Upper lobe of right lung (tissue), 1 donor: Measurements from ENCODE around the gene MGAT3. TPM values are rescaled to one million over a fixed set of nuclear protein-coding genes. Genes with fewer than 3 reads are reported as not detected.

Source experiments
- ATAC-seq: fragments of 200-7000 bp; cut with Tn5 transposase; one replicate; pipeline ENCODE4 v1.9.1; 2020; ENCODE audit warnings: mild to moderate bottlenecking, moderate library complexity
- DNase-seq: peaks from one replicate; pipeline ENCODE4 v3.0.0-alpha.2; 2020
- H3K27ac ChIP-seq: fragments of 200-600 bp; one replicate; pipeline ENCODE4 v1.8.0; 2022
- H3K27me3 ChIP-seq: fragments of 200-600 bp; one replicate; pipeline ENCODE4 v1.8.0; 2022; ENCODE audit warnings: mild to moderate bottlenecking
- H3K36me3 ChIP-seq: fragments of 200-600 bp; one replicate; pipeline ENCODE4 v1.8.0; 2022
- H3K4me1 ChIP-seq: fragments of 200-600 bp; one replicate; pipeline ENCODE4 v1.8.0; 2022
- H3K4me3 ChIP-seq: fragments of 200-600 bp; one replicate; pipeline ENCODE4 v1.8.0; 2022; ENCODE audit warnings: mild to moderate bottlenecking
- H3K9me3 ChIP-seq: fragments of 200-600 bp; one replicate; pipeline ENCODE4 v1.8.0; 2022
- CTCF ChIP-seq: fragments of 200-600 bp; IDR thresholded peaks from one replicate; pipeline ENCODE4 v1.8.0; 2022; ENCODE audit warnings: antibody characterized with exemption
- intact Hi-C: fragments of 100-400 bp; cut with DNase I; formaldehyde crosslinking; loops from one replicate; pipeline ENCODE4 v1.11.0; 2022
- total RNA-seq: library from RNA; stranded (reverse); fragmentation: NEBNext Ultra II Directional; extraction: Animal tissue kit (Norgen Biotek cat#: 25700); gene quantifications from one replicate; pipeline ENCODE4 v1.2.1, GENCODE V29; 2021
- donor health status: DM: no; HTN: yes; CAD: no; lungs with severe emphysema.

MGAT3 gene
- total RNA-seq, 1 donor from 2014 or later: 34.8 TPM

- no peaks in the 10 kb centered on the region for H3K27me3 ChIP-seq
- H3K27ac ChIP-seq: no peak overlapping the region
- H3K4me1 ChIP-seq: peaks cover 6% of the 10 kb centered on the region
- TF ChIP-seq CTCF: no peak
- H3K36me3 ChIP-seq: no peaks in the 10 kb centered on the region
- intact Hi-C loops: no loop called here
- ATAC-seq: no peak
- no peak overlapping the region for H3K4me3 ChIP-seq
- peak; percentile 57 for DNase-seq
- H3K9me3 ChIP-seq: no peaks in the 10 kb centered on the region
Measured at GRCh38 chr22:39488563-39489083, 31.8 kb downstream of the MGAT3 start.

GRCh38 chr22:39489094-39490068 lies 32.6 kb downstream of the MGAT3 start:
- H3K9me3 ChIP-seq: no peaks in the 10 kb centered on the region
- H3K4me3 ChIP-seq: no peak overlapping the region
- no peaks in the 10 kb centered on the region for H3K27me3 ChIP-seq
- no peak for TF ChIP-seq CTCF
- no peak overlapping the region for H3K27ac ChIP-seq
- intact Hi-C loops: no loop called here
- H3K4me1 ChIP-seq: peaks cover 8% of the 10 kb centered on the region
- peak; percentile 40 for ATAC-seq
- H3K36me3 ChIP-seq: no peaks in the 10 kb centered on the region
- DNase-seq: peak; percentile 58

GRCh38 chr22:39490135-39490798 lies 33.5 kb downstream of the MGAT3 start:
- no peak for TF ChIP-seq CTCF
- ATAC-seq: peak; percentile 82
- Histone ChIP-seq H3K4me1 (peaks cover 8% of the 10 kb centered on the region), H3K36me3 (no peaks in the 10 kb centered on the region), H3K27me3 (no peaks in the 10 kb centered on the region), H3K27ac (no peak overlapping the region), H3K4me3 (no peak overlapping the region), H3K9me3 (no peaks in the 10 kb centered on the region)
- peak; percentile 86 for DNase-seq
- intact Hi-C loops: no loop called here

- peaks cover 14% of the 10 kb centered on the region for H3K4me1 ChIP-seq
- intact Hi-C loops: no loop called here
- no peak for TF ChIP-seq CTCF
- no peak for ATAC-seq
- H3K9me3 ChIP-seq: no peaks in the 10 kb centered on the region
- no peaks in the 10 kb centered on the region for H3K36me3 ChIP-seq
- DNase-seq: no peak
- no peak overlapping the region for H3K27ac ChIP-seq
- H3K4me3 ChIP-seq: no peak overlapping the region
- H3K27me3 ChIP-seq: no peaks in the 10 kb centered on the region
Measured at GRCh38 chr22:39490966-39491680, 34.3 kb downstream of the MGAT3 start.

GRCh38 chr22:39491696-39492095 lies 34.9 kb downstream of the MGAT3 start:
- ATAC-seq: no peak
- Histone ChIP-seq H3K36me3 (no peaks in the 10 kb centered on the region), H3K4me1 (peaks cover 20% of the 10 kb centered on the region), H3K4me3 (no peak overlapping the region), H3K27me3 (no peaks in the 10 kb centered on the region), H3K27ac (no peak overlapping the region), H3K9me3 (no peaks in the 10 kb centered on the region)
- no peak for DNase-seq
- TF ChIP-seq CTCF: no peak
- intact Hi-C loops: no loop called here
